ENCODE data around the gene PPARG. TPM values are rescaled to one million over a fixed set of nuclear protein-coding genes. Genes with fewer than 3 reads are reported as not detected.
"Not testable (repeated sequence)": the region's sequence is repeated elsewhere in the genome, so short reads cannot be mapped to it uniquely, and the experiment has no call there.

PPARG gene
- total and polyA plus RNA-seq, 2 experiments from 2014 or later = 0.45 to 1.2 TPM

- no peaks in the 10 kb centered on the region for H3K4me1 ChIP-seq (ENCODE audit: low read depth)
- peaks cover 3% of the 10 kb centered on the region for H3K27me3 ChIP-seq
- TF ChIP-seq CTCF (IDR thresholded peaks at IDR 0.05; ENCODE audit: low read depth, low read length) = no peak
- no peaks in the 10 kb centered on the region for H3K36me3 ChIP-seq
- H3K27ac ChIP-seq = no peak overlapping the region
- H3K4me3 ChIP-seq = no peak overlapping the region
- DNase-seq (ENCODE audit: low read depth in 1 of 2, low spot score in 1 of 2) = no peak
- H3K9me3 ChIP-seq (ENCODE audit: low read depth) = no peaks in the 10 kb centered on the region
Observed at GRCh38 chr3:12249519-12249918, 39.4 kb upstream of the PPARG start.

DNA sequence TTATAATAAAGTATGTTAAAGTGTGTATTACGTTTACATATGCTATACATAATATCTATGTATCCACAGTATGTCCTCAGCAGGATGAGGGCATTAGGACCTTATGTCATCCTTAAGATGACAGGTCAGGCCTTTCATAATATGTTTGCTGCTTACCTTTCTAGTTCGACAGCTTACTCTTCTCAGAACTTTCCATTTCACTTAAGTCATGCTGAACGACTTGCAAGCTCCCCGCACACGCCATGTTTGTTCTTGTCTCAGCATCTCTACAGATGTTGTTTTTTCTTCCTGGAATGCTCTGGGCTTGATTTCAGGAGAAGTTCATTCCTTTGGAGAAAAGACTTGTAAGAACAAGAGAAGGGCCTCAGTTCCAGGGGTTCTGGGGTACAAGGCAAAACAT is 36.0 kb upstream of the PPARG start:
- Histone ChIP-seq H3K4me1 (ENCODE audit: low read depth) (no peaks in the 10 kb centered on the region), H3K27me3 (no peaks in the 10 kb centered on the region), H3K4me3 (no peak overlapping the region), H3K9me3 (ENCODE audit: low read depth) (no peaks in the 10 kb centered on the region), H3K27ac (no peak overlapping the region), H3K36me3 (no peaks in the 10 kb centered on the region)
- no peak for DNase-seq (ENCODE audit: low read depth in 1 of 2, low spot score in 1 of 2)
- TF ChIP-seq CTCF (IDR thresholded peaks at IDR 0.05; ENCODE audit: low read depth, low read length) = no peak

GRCh38 chr3:12253516-12254343 is 35.1 kb upstream of the PPARG start:
- H3K4me1 ChIP-seq (ENCODE audit: low read depth) = no peaks in the 10 kb centered on the region
- H3K27me3 ChIP-seq = no peaks in the 10 kb centered on the region
- no peak overlapping the region for H3K4me3 ChIP-seq
- H3K9me3 ChIP-seq (ENCODE audit: low read depth) = no peaks in the 10 kb centered on the region
- H3K36me3 ChIP-seq = no peaks in the 10 kb centered on the region
- H3K27ac ChIP-seq = no peak overlapping the region
- peak in 1 of 2 donors; percentile 42 for DNase-seq (ENCODE audit: low read depth in 1 of 2, low spot score in 1 of 2)
- no peak for TF ChIP-seq CTCF (IDR thresholded peaks at IDR 0.05; ENCODE audit: low read depth, low read length)

- no peak overlapping the region for H3K4me3 ChIP-seq
- no peaks in the 10 kb centered on the region for H3K9me3 ChIP-seq (ENCODE audit: low read depth)
- no peaks in the 10 kb centered on the region for H3K4me1 ChIP-seq (ENCODE audit: low read depth)
- no peak overlapping the region for H3K27ac ChIP-seq
- H3K36me3 ChIP-seq = no peaks in the 10 kb centered on the region
- no peaks in the 10 kb centered on the region for H3K27me3 ChIP-seq
- DNase-seq (ENCODE audit: low read depth in 1 of 2, low spot score in 1 of 2) = no peak
- no peak for TF ChIP-seq CTCF (IDR thresholded peaks at IDR 0.05; ENCODE audit: low read depth, low read length)
Observed at GRCh38 chr3:12255393-12255792, 33.5 kb upstream of the PPARG start.

GRCh38 chr3:12258911-12259310 is 30.0 kb upstream of the PPARG start:
- Histone ChIP-seq H3K4me3 (no peak overlapping the region), H3K27ac (no peak overlapping the region), H3K27me3 (no peaks in the 10 kb centered on the region), H3K4me1 (ENCODE audit: low read depth) (no peaks in the 10 kb centered on the region), H3K36me3 (no peaks in the 10 kb centered on the region), H3K9me3 (ENCODE audit: low read depth) (no peaks in the 10 kb centered on the region)
- TF ChIP-seq CTCF (IDR thresholded peaks at IDR 0.05; ENCODE audit: low read depth, low read length) = no peak
- DNase-seq (ENCODE audit: low read depth in 1 of 2, low spot score in 1 of 2) = no peak

DNA sequence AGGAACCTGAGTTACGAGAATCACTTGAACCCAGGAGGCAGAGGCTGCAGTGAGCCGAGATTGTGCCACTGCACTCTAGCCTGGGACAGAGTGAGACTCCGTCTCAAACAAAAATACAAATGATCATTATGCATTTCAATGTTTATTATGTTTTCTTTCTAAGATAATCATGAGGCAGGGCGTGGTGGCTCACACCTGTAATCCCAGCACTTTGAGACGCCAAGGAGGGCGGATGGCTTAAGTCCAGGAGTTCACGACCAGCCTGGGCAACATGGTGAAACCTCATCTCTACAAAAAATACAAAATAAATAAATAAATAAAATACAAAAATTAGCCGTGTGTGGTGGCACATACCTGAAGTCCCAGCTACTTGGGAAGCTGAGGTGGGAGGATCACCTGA is 26.7 kb upstream of the PPARG start:
- not testable (repeated sequence) for H3K27me3 ChIP-seq; H3K9me3 ChIP-seq (ENCODE audit: low read depth); H3K36me3 ChIP-seq; H3K27ac ChIP-seq; H3K4me3 ChIP-seq; H3K4me1 ChIP-seq (ENCODE audit: low read depth); DNase-seq (ENCODE audit: low read depth in 1 of 2, low spot score in 1 of 2)
